Measurements from ENCODE around the gene GATD1. TPM values are rescaled to one million over a fixed set of nuclear protein-coding genes. Genes with fewer than 3 reads are reported as not detected.

GATD1 gene
- total and polyA plus RNA-seq, 9 of the 15 experiments (the other 6 are each of a cell fraction or from before 2014, with no cell fraction given): 2.8 to 144 (median 36.9) TPM

- TF ChIP-seq ELK3 (CRISPR knock-in tag; IDR thresholded peaks at IDR 0.05): no peak
- TF ChIP-seq CREBBP (IDR thresholded peaks at IDR 0.05; ENCODE audit: low read depth, low read length): no peak
- no peak for TF ChIP-seq RERE (CRISPR knock-in tag; IDR thresholded peaks at IDR 0.05; ENCODE audit: borderline replicate concordance)
- no peak for TF ChIP-seq ZNF655 (CRISPR knock-in tag; IDR thresholded peaks at IDR 0.05)
- TF ChIP-seq ATF2 (CRISPR knock-in tag; IDR thresholded peaks at IDR 0.05): 0 out of 2 replicates have a peak, but pooled peaks have one; percentile 55
Measured at GRCh38 chr11:747158-748006, 29.9 kb downstream of the GATD1 start, which contains the start of gene TALDO1 (continued).

Measured in K562 (cell line).